GM12878 (cell line): ENCODE measurements around the gene CA10. TPM values are rescaled to one million over a fixed set of nuclear protein-coding genes. Genes with fewer than 3 reads are reported as not detected.

ENCODE experiments used
- ATAC-seq: fragments of 200-7000 bp; cut with Tn5 transposase; 3 replicates; pipeline ENCODE4 v1.9.1; 2020; ENCODE audit warnings: mild to moderate bottlenecking, moderate library complexity
- BruUV-seq: library from RNA; stranded (reverse); fragments of 400-500 nt; replicated peaks from 2 replicates; lab custom pipeline; 2021; lab: Mats Ljungman, UMichigan
- CTCF ChIA-PET: fragments of 300-600 bp; sonication (Branson Sonifier 250); formaldehyde crosslinking; extraction: SDS; loops from one replicate; lab custom pipeline; 2021; ENCODE audit warnings: inconsistent platforms; lab: Yijun Ruan, JAX
- POLR2A ChIA-PET: fragments of 350-600 bp; formaldehyde crosslinking; extraction: SDS; loops from one replicate; lab custom pipeline; 2021; ENCODE audit warnings: inconsistent platforms; lab: Charles Lee
- RAD21 ChIA-PET: fragments of 300-600 bp; sonication (Branson Sonifier 250); formaldehyde crosslinking; loops from one replicate; lab custom pipeline; 2023; ENCODE audit warnings: antibody characterized with exemption; ENCODE audit not compliant: unreplicated experiment; lab: Charles Lee
- SMC1A ChIA-PET: fragments of 300-600 bp; sonication (Branson Sonifier 250); formaldehyde crosslinking; loops from one replicate; lab custom pipeline; 2023; ENCODE audit not compliant: unreplicated experiment, uncharacterized antibody; lab: Charles Lee
- DNase-seq: peaks from one replicate; pipeline ENCODE4 v3.0.0-alpha.2; 2011; ENCODE audit warnings: low read depth, low spot score
- FAIRE-seq: peaks from 3 replicates; lab custom pipeline; 2011; peaks lifted over from hg19 to GRCh38; lab: Jason Lieb, UNC
- H2AFZ ChIP-seq: 2 replicates; pipeline ENCODE4 v1.6.0; 2011; ENCODE audit warnings: low read depth, low read length, control low read depth; ENCODE audit not compliant: control insufficient read depth
- H3K27ac ChIP-seq: 2 replicates; pipeline ENCODE4 v1.5.1; 2011; ENCODE audit warnings: control low read depth; ENCODE audit not compliant: control insufficient read depth, insufficient read depth
- H3K27me3 ChIP-seq, 2 experiments: replicated peaks in 1 of 2; 2 replicates each; pipeline versions ENCODE4 v1.6.0 to v1.6.1; 2011; ENCODE audit warnings: low read length in 1 of 2; ENCODE audit not compliant: control insufficient read depth in 2 of 2, insufficient read depth in 2 of 2
- H3K36me3 ChIP-seq, 2 experiments: 2 replicates each; pipeline ENCODE4 v1.5.1; 2011; ENCODE audit warnings: low read length in 1 of 2; ENCODE audit not compliant: control insufficient read depth in 2 of 2, insufficient read depth in 2 of 2
- H3K4me1 ChIP-seq: 2 replicates; pipeline ENCODE4 v1.6.1; 2011; ENCODE audit warnings: mild to moderate bottlenecking, low read length, moderate library complexity, mixed read lengths; ENCODE audit not compliant: control insufficient read depth, insufficient read depth
- H3K4me2 ChIP-seq: 2 replicates; pipeline ENCODE4 v1.6.0; 2011; ENCODE audit warnings: control low read depth; ENCODE audit not compliant: control insufficient read depth, insufficient read depth
- H3K4me3 ChIP-seq: fragments of 200-600 bp; sonication (generic); 2 replicates; pipeline ENCODE4 v1.5.1; 2016
- H3K79me2 ChIP-seq: 2 replicates; pipeline ENCODE4 v1.6.0; 2011; ENCODE audit warnings: low read length; ENCODE audit not compliant: control insufficient read depth, insufficient read depth
- H3K9ac ChIP-seq: 2 replicates; pipeline ENCODE4 v1.8.0; 2011; ENCODE audit warnings: low read length, control low read depth, mixed read lengths; ENCODE audit not compliant: control insufficient read depth, insufficient read depth
- H3K9me3 ChIP-seq: replicated peaks from 3 replicates; pipeline ENCODE4 v1.5.1; 2011; ENCODE audit warnings: mild to moderate bottlenecking, low read length; ENCODE audit not compliant: control insufficient read depth, insufficient read depth
- H4K20me1 ChIP-seq: 2 replicates; pipeline ENCODE4 v1.6.0; 2011; ENCODE audit not compliant: control insufficient read depth, insufficient read depth
- ATF7 ChIP-seq: fragments of 450-650 bp; IDR thresholded peaks from 2 replicates; pipeline ENCODE4 v1.6.1; 2016; ENCODE audit warnings: low read depth, mild to moderate bottlenecking
- CBFB ChIP-seq: IDR thresholded peaks from 2 replicates; pipeline ENCODE4 v1.6.1; 2016; ENCODE audit warnings: antibody characterized with exemption, low read depth
- E2F8 ChIP-seq: fragments of 450-650 bp; IDR thresholded peaks from 2 replicates; pipeline ENCODE4 v1.6.1; 2018; ENCODE audit warnings: mild to moderate bottlenecking, low read depth, moderate library complexity; ENCODE audit not compliant: partially characterized antibody
- EED ChIP-seq: sonication (generic); IDR thresholded peaks from 2 replicates; pipeline ENCODE4 v1.6.1; 2016; ENCODE audit warnings: antibody characterized with exemption, low read depth
- FOS ChIP-seq: IDR thresholded peaks from 3 replicates; pipeline ENCODE4 v1.6.1; 2011; ENCODE audit warnings: borderline replicate concordance; ENCODE audit not compliant: insufficient read length; ENCODE audit errors: extremely low read depth
- IKZF2 ChIP-seq, 2 experiments: fragments of 450-650 bp; IDR thresholded peaks; 2 replicates each; pipeline ENCODE4 v1.6.1; 2017; ENCODE audit warnings: mild to moderate bottlenecking in 2 of 2, moderate library complexity in 2 of 2
- KAT2A ChIP-seq: conservative IDR thresholded peaks from 2 replicates; pipeline ENCODE4 v1.6.1; 2011; ENCODE audit warnings: low read depth, low read length; ENCODE audit not compliant: control insufficient read depth
- NR2C1 ChIP-seq: fragments of 450-650 bp; IDR thresholded peaks from 2 replicates; pipeline ENCODE4 v1.6.1; 2017; ENCODE audit warnings: antibody characterized with exemption, mild to moderate bottlenecking, moderate library complexity
- POLR2A ChIP-seq: IDR thresholded peaks from 2 replicates; pipeline ENCODE4 v1.6.1; 2011; ENCODE audit warnings: low read depth, mild to moderate bottlenecking, low read length
- REST ChIP-seq: IDR thresholded peaks from 2 replicates; pipeline ENCODE4 v1.6.1; 2012; ENCODE audit warnings: mild to moderate bottlenecking, low read depth, low read length
- WGBS: methylation state at CpG from one replicate; pipeline ENCODE4 v1.1.6; 2016; ENCODE audit warnings: low lambda C conversion rate; ENCODE audit not compliant: insufficient replicate concordance, insufficient coverage; ENCODE audit errors: missing lambda C conversion rate; 5-methylcytosine and 5-hydroxymethylcytosine counted together
- in situ Hi-C: fragments of 300-500 bp; cut with MboI; formaldehyde crosslinking; loops from 9 replicates; pipeline ENCODE4 v1.14.3; 2018; ENCODE audit warnings: mixed read lengths
- intact Hi-C: fragments of 100-400 bp; cut with micrococcal nuclease; formaldehyde crosslinking; loops from one replicate; pipeline ENCODE4 v1.14.2; 2022; ENCODE audit not compliant: unreplicated experiment
- polyA plus RNA-seq, 11 experiments: library from polyadenylated mRNA; depleted of rRNA in 4 of 11; unstranded in 6 of 11; stranded (reverse) in 5 of 11; fragments of >200 nt; fragmentation: Nextera tagmentation in 4 of 11; fragmentation: Illumina TruSeq in 1 of 11; extraction: Ambion mirVana in 4 of 11; extraction: Trizol in 1 of 11; gene quantifications; 1 replicate in 1 of 11; 2 replicates in 10 of 11; pipeline versions ENCODE4 v1.2.1 to v1.2.3, GENCODE V29; 2011 to 2016; ENCODE audit warnings: inconsistent platforms in 2 of 11, missing spikeins in 2 of 11, low read depth in 1 of 11
- total RNA-seq, 4 experiments: library from RNA; depleted of rRNA in 3 of 4; stranded (reverse); fragments of >200 nt in 3 of 4; fragmentation: Illumina TruSeq in 1 of 4; extraction: Trizol in 1 of 4; gene quantifications; 2 replicates each; pipeline versions ENCODE4 v1.2.1 to v1.2.3, GENCODE V29; 2013 to 2021

Gene CA10
- total and polyA plus RNA-seq, 10 of the 15 experiments (the other 5 are each of a cell fraction or from before 2014, with no cell fraction given): not detected

DNA sequence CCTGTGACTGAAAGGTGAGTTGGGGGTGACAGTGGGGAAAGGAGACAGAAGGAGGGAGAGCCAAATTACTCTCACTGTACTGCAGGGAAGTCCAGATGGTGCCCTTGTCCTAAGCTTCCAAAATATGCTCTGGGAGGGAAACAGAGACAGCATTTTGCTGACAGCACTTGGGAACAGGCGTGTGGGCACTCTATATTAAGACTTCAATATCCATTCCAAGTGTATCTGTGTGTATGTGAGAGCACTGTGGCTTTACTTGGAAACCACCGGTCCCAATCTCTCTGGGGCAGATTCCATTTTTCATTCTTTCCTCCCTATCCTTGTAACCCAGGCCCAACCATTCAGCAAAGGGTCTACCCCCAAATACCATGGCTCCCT is 490.8 kb downstream of the CA10 start:
- Histone ChIP-seq H3K79me2 (no peaks in the 10 kb centered on the region), H3K4me2 (no peak overlapping the region), H3K9ac (no peak overlapping the region), H2AFZ (no peak overlapping the region), H3K27me3 (no peaks in the 10 kb centered on the region), H3K36me3 (no peaks in the 10 kb centered on the region), H3K4me3 (no peak overlapping the region), H3K9me3 (no peaks in the 10 kb centered on the region), H3K27ac (no peak overlapping the region), H3K4me1 (no peaks in the 10 kb centered on the region), H4K20me1 (no peaks in the 10 kb centered on the region)
- ChIA-PET SMC1A (interaction anchor here (0.6 kb wide), 1 partner anchor 576 kb away, joined by 3 read pairs; no protein-coding TSS in a partner anchor), CTCF (interaction anchor here (0.6 kb wide), 1 partner anchor 27 kb away, joined by 3 read pairs; no protein-coding TSS in a partner anchor), RAD21 (no interaction called here), POLR2A (no interaction called here)
- in situ Hi-C loops (no loop called here), intact Hi-C loops (no loop called here)
- 47% methylated on average over 2 of the region's 2 CpGs for WGBS
- no peak for FAIRE-seq
- BruUV-seq: no TSS peak
- no peak for DNase-seq
- no peak for TF ChIP-seq CBFB
- TF ChIP-seq E2F8: no peak
- no peak for TF ChIP-seq FOS
- no peak for TF ChIP-seq POLR2A
- no peak for TF ChIP-seq EED
- no peak for TF ChIP-seq REST
- TF ChIP-seq IKZF2 (IDR thresholded peaks at IDR 0.05): no peak
- no peak for TF ChIP-seq ATF7
- TF ChIP-seq NR2C1: no peak
- TF ChIP-seq KAT2A: no peak
- no peak for ATAC-seq
